SK-N-MC (cell line): ENCODE results near the gene NOX4.
"Not testable (repeated sequence)": the region's sequence is repeated elsewhere in the genome, so short reads cannot be mapped to it uniquely, and the experiment has no call there.

Experiments used
- EZH2 ChIP-seq: fragments of 200-600 bp; sonication (generic); IDR thresholded peaks from one replicate; pipeline ENCODE4 v1.6.1; 2017; ENCODE audit warnings: antibody characterized with exemption
- POLR2AphosphoS5 ChIP-seq: IDR thresholded peaks from 2 replicates; pipeline ENCODE4 v1.6.1; 2012; ENCODE audit warnings: mild to moderate bottlenecking, low read depth, low read length, borderline replicate concordance

DNA sequence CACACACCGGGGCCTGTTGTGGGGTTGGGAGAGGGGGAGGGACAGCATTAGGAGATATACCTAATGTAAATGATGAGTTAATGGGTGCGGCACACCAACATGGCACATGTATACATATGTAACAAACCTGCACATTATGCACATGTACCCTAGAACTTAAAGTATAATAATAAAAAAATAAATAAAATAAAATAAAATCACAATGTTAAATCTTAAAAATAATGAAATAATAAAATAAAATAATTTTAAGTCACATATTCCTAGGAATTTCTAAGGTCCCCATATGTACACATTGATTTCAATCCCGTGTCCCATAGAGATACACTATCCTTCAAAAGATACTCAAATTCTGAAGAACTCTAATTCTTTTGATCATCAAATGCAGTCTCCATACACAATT is 59.0 kb downstream of the NOX4 start:
- TF ChIP-seq POLR2AphosphoS5, EZH2: not testable (repeated sequence)
